ENCODE measurements around the gene GLMP. TPM values are rescaled to one million over a fixed set of nuclear protein-coding genes. Genes with fewer than 3 reads are reported as not detected.

GLMP gene, protein sequence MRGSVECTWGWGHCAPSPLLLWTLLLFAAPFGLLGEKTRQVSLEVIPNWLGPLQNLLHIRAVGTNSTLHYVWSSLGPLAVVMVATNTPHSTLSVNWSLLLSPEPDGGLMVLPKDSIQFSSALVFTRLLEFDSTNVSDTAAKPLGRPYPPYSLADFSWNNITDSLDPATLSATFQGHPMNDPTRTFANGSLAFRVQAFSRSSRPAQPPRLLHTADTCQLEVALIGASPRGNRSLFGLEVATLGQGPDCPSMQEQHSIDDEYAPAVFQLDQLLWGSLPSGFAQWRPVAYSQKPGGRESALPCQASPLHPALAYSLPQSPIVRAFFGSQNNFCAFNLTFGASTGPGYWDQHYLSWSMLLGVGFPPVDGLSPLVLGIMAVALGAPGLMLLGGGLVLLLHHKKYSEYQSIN
- 25.5 and 36.4 TPM in 2 replicates for polyA plus RNA-seq (2011; rRNA removed)
- 19.2 and 25.4 TPM in 2 replicates for polyA minus RNA-seq (2011; rRNA and poly(A)+ RNA removed)

DNA sequence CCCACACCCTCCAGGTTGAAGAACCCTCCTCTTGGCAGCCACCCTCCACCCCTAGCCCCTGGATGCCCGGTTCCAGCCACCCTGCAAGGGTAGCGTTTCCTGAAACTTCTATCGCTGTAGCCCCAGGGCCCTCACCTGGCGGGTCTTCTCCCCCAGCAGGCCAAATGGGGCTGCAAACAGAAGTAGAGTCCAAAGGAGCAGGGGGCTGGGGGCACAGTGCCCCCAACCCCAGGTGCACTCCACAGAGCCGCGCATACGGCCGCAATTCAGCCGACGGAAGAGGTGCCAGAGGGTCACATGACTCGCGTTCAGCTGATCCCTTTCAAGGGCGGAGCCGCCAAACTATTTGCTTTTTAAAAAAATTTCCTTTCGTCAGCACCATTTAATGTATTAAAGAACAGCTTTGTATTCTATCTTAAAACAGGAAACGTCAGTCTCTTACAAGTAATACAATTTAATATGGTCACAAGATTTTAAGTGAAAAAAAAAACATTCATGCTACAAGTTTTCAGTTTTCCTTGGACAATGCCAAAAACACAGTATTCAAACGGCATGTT, at the start of gene GLMP:
TSS of gene GLMP (minus strand) at position 289 of the 557 bp plus-strand sequence. CDS start at position 255, 34 bp downstream.
- peak within 1 kb of the TSS; percentile 92 for H3K4me3 ChIP-seq (ENCODE audit: low read depth, low read length)
- ChIA-PET POLR2A (interaction anchor here (0.5 to 2.3 kb wide), 3 partner anchors 9 to 63 kb away, joined by 3 to 14 read pairs (median 4); partner anchors contain the start of gene SMG5), CTCF (interaction anchor here (0.7 kb wide), 1 partner anchor 24 kb away, joined by 3 read pairs; no protein-coding TSS in a partner anchor)
- no peaks in the 10 kb centered on the region for H3K9me3 ChIP-seq (ENCODE audit: control insufficient read depth, insufficient read depth, low read length)
- H3K27ac ChIP-seq (ENCODE audit: low read depth, low read length), result no peak within 1 kb of the TSS
- H3K27me3 ChIP-seq (ENCODE audit: control insufficient read depth, insufficient read depth, low read length), result no peaks in the 10 kb centered on the region
- TF ChIP-seq, protein P1, sequence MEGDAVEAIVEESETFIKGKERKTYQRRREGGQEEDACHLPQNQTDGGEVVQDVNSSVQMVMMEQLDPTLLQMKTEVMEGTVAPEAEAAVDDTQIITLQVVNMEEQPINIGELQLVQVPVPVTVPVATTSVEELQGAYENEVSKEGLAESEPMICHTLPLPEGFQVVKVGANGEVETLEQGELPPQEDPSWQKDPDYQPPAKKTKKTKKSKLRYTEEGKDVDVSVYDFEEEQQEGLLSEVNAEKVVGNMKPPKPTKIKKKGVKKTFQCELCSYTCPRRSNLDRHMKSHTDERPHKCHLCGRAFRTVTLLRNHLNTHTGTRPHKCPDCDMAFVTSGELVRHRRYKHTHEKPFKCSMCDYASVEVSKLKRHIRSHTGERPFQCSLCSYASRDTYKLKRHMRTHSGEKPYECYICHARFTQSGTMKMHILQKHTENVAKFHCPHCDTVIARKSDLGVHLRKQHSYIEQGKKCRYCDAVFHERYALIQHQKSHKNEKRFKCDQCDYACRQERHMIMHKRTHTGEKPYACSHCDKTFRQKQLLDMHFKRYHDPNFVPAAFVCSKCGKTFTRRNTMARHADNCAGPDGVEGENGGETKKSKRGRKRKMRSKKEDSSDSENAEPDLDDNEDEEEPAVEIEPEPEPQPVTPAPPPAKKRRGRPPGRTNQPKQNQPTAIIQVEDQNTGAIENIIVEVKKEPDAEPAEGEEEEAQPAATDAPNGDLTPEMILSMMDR (IDR thresholded peaks at IDR 0.05; ENCODE audit: low read depth, low read length), result no peak
- DNase-seq (ENCODE audit: low read depth, low spot score), result no peak

DNA sequence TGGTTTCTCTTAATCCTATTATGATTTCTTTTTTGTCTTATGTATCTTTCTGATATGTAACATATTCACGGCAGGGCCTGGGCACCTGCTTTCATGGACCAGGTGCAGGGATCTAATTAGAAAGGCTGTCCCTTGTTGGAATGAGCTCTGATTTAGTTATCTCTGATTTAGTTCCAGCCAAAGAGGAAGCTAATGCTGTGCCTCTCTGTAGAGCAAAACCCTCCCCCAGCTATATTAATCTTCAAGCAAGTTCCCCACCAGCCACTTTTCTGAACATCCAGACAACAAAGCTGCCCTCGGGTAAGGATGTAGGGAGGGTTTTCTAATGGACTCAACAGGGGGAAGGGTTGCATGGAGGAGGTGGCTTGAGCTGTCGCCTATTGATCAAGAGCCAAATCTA, 48.9 kb upstream of the GLMP start:
- ChIA-PET CTCF (interaction anchor here (0.7 to 1.8 kb wide), 4 partner anchors 15 to 361 kb away, joined by 3 to 8 read pairs (median 4); no protein-coding TSS in a partner anchor), POLR2A (no interaction called here)
- H3K27me3 ChIP-seq (ENCODE audit: control insufficient read depth, insufficient read depth, low read length), result peaks cover 10% of the 10 kb centered on the region
- no peak overlapping the region for H3K27ac ChIP-seq (ENCODE audit: low read depth, low read length)
- TF ChIP-seq, protein P1 (IDR thresholded peaks at IDR 0.05; ENCODE audit: low read depth, low read length), result no peak
- no peak overlapping the region for H3K4me3 ChIP-seq (ENCODE audit: low read depth, low read length)
- no peaks in the 10 kb centered on the region for H3K9me3 ChIP-seq (ENCODE audit: control insufficient read depth, insufficient read depth, low read length)
- DNase-seq (ENCODE audit: low read depth, low spot score), result no peak

DNA sequence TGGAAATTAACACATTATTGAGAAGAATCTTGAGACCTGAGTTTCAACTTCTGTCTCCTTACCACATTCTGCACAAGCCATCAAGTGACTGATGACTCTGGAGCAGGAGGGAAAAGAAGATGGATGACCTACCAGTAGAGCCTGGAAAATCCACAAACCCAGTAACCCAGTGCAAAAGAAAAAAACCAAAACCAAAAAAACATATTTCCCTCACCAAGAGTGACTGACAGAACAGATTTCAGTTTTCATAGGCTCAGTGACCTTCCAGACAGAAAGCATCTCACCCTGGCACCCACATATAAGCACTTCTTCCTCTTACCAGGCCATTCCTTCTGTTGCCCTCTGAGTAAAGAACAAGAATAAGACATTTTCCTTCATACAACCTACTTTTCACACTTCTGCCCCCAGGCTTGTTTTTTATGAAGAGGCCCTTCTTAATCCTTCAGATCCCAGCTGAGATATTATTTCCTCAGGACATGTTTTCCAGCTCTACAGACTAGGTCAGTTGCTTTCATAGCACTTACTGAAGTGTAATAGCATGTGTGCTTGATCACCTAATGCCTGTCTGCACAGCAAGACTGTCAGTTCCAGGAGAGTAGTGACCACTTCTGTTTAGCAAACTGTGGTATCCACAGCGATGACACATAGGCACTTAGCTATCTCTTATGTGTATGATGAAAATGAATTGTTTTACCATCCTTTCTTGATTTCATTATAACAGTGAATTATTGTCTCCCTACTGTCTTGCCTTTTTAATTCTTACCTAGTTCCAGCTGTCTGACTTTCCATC, 46.9 kb upstream of the GLMP start:
- ChIA-PET POLR2A (no interaction called here), CTCF (interaction anchor here (1.0 to 1.5 kb wide), 2 partner anchors 43 to 103 kb away, joined by 7 to 8 read pairs; no protein-coding TSS in a partner anchor)
- no peak overlapping the region for H3K27ac ChIP-seq (ENCODE audit: low read depth, low read length)
- no peak for DNase-seq (ENCODE audit: low read depth, low spot score)
- H3K9me3 ChIP-seq (ENCODE audit: control insufficient read depth, insufficient read depth, low read length), result no peaks in the 10 kb centered on the region
- peaks cover 10% of the 10 kb centered on the region for H3K27me3 ChIP-seq (ENCODE audit: control insufficient read depth, insufficient read depth, low read length)
- TF ChIP-seq, protein P1 (IDR thresholded peaks at IDR 0.05; ENCODE audit: low read depth, low read length), result no peak
- H3K4me3 ChIP-seq (ENCODE audit: low read depth, low read length), result no peak overlapping the region

DNA sequence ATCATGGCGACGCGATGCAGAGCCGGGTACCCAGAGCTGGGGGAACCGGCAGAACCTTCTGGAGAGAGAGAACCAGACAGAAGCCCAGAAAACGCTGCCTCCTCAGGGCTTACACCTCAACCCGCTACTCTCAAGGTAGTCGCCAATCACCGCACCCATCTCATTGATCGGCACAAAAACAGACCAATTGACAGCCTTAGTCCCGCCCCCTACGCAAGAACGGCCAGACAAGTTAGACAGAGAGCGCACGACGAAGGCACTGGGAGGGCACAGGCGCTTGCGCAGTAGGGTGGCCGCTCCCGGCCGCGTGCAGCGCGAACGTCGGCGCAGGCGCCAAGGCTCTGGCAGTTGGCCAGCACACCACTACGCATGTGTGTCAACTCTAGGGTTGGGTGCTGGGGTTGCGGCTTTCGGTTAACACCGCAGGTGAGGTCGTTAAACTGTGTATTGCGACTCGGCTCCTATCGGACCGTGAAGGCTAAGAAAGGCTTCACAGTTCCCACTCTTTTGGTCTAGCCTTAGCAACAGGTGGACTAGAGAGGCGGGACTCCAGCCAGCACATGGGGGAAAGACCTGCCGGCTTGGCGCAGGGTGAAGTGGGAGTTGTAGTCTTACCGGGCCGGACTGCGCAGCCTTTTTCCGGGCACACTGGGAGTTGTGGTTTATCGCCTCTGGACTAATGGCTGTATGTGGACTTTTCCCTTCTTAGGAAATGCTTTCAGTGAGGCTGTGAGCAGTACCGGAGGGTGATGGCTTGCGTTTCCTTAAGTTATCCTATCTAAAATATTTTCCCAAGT, 42.9 kb upstream of the GLMP start, which contains the start of the genes CCT3 and TSACC:
TSS of gene CCT3 (minus strand) at position 113 of the 797 bp plus-strand sequence. CDS start at position 5, 108 bp downstream.
TSS of gene TSACC (plus strand) at position 347 of the 797 bp plus-strand sequence. CDS start 1,232 bp downstream, outside the sequence.
- DNase-seq (ENCODE audit: low read depth, low spot score), result peak; percentile 100
- H3K27ac ChIP-seq (ENCODE audit: low read depth, low read length), result peak within 1 kb of the TSS; percentile 39
- H3K4me3 ChIP-seq (ENCODE audit: low read depth, low read length), result peak within 1 kb of the TSS; percentile 98
- H3K9me3 ChIP-seq (ENCODE audit: control insufficient read depth, insufficient read depth, low read length), result peaks cover 3% of the 10 kb centered on the region; the same call in 1 of the 2 replicates
- CTCF ChIA-PET, result interaction anchor here (0.6 to 2.2 kb wide), 3 partner anchors 15 to 48 kb away, joined by 3 to 9 read pairs (median 4); no protein-coding TSS in a partner anchor
- TF ChIP-seq, protein P1 (IDR thresholded peaks at IDR 0.05; ENCODE audit: low read depth, low read length), result no peak
- no peaks in the 10 kb centered on the region for H3K27me3 ChIP-seq (ENCODE audit: control insufficient read depth, insufficient read depth, low read length)
- POLR2A ChIA-PET, result interaction anchor here (1.2 kb wide), 1 partner anchor 15 kb away, joined by 6 read pairs; no protein-coding TSS in a partner anchor

All from AG04450 (cell line).